A204.1 (cell line): Measurements from ENCODE around the gene SCN5A.
A peak's percentile ranks its signal among the peaks of the same experiment; 100 is the strongest.

ENCODE experiments used
- FAIRE-seq: peaks from 2 replicates; lab custom pipeline; 2012; peaks lifted over from hg19 to GRCh38; lab: Jason Lieb, UNC

SCN5A gene

DNA sequence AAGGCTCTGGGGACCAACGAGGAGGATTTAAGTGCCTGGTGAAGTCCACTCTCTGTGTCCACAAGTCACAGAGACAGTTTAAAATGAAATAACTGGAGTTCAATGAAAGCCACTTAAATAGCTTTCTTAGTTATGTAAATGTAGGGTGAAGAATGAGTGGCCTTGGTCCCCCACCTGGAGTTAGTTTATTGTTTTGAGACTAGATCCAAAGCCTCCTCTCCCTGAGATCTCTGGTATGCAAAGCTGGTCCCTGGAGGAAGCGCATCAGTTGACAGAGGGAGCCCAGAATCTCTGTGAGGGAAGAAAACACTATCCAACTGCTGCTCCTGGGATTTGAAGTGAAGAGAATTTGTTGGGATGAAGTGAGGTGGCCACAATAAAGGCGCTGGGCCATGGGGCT, 112.8 kb downstream of the SCN5A start:
- FAIRE-seq = no peak

DNA sequence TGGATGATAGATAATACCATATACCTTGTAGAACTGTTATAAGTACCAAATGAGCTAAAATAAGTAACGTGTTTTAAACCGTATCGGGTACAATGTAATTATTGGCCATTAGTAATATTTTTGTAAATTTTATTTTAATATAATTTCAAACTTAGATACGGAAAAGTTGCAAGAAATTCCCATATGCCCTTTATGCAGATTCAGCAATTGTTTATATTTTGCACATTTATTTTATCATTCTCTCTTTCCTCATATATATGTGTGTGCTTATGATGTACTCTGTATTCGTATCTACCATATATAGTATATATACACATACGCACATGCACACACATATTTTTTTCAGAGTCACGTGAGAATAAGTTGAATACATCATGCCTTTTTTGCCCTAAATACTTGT, 114.9 kb downstream of the SCN5A start:
- no peak for FAIRE-seq

DNA sequence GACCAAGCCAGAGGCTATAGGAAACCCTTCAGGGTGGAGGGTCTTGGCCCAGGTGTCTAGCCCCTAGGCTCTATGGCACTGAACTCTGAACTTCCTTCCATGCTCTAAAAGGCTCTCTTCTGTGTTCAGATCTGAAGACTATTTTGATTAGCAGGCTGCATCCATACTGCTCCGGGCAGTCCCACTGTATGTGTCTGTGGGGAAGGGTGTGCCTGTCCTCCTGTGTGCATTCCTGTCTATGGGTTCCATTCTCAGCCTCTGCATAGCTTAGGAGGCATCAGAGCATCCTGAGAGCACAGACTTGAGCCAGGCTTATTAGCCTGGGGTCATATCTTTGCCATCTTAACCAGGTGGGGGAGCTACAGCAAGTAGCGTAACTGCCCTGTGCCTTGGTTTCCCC, 115.3 kb downstream of the SCN5A start:
- FAIRE-seq = no peak

DNA sequence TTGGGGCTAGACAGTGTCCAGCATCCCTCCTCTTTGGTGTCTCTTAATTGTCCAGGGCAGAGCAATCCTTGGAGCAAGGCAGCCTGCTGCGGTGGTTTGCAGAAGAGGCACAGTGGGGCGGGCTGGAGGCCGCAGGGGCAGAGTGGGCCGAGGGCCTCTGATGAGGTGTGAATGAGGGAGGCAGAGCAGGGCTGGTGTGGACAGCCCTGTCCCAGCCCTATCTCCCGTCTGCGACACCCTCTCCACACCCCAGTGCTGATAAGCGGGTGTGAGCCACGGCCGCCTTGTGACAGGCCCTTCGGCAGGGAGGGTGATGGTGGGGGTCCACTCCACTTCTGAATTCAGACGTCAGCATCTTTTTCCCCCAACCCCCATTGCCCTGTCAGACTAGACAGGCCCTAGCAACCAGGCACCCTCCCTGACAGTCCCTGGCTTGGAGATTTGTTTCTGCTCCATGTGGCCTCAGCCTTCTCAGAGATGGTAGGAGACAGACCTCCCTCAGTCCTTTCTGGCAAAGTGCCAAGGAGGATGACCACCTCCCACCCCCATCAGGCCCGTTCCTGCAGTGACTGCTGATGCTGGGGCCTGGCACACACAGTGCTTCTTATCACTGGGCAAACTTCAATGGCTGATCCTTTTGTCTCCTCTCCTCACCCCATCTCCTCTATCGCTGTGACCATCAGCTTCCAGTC, 116.1 kb downstream of the SCN5A start:
- FAIRE-seq = no peak

DNA sequence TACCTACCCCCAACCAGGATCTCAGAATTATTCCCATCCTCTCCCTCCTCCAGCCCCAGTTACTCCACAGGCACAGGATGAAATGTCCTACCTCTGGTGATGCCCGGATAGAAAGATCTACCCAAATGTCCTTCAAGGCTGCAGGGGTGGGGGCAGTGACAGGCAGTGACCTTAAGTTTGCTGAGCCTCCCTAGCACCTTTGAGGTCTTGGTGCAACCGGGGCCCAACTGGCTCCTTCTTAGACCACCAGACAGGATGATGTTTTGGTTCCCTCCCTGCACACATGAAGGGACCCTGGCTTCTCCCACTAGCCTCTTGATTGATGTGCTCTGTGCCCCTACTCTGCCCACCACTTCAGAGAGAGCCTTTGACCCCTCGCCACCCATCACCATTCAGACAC, 117.0 kb downstream of the SCN5A start:
- no peak for FAIRE-seq

DNA sequence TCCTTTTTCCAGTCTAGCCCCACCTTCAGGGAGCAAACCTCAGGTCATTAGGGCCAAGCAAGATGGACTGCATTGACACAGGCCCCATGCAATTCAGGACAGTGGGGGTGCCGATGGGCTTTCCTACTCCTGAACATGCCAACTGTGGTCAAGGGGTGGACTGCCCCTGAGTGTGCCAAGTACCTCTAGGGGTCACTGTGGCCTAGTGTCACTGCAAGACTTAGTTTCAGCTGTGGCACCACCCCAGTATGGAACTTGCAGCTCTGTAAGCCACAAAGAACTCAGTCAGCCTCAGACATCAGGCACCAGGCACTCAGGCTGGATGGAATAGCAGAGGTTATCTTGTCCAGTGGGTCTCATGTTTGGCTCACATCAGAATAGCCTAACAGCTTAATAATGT, 121.0 kb downstream of the SCN5A start:
- no peak for FAIRE-seq

DNA sequence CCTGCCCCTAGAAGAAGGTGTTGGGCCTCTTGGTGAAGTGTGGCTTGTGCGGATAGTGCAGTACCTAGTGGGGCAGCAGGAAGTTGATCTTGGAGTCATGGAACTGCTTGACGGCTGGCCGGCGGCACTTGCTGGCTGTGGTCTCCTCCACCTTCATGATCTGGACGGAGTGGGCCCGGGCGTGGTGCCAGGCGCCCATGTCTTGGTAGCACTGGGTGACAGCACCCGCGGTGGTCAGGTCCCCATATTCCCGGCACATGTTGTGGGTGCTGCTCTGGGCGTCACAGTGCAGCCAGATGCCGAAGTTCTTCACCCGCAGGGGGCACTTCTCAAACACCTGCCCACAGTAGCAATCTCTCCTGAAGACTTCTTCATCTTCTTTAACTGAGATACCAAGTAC, 122.7 kb downstream of the SCN5A start:
- FAIRE-seq = no peak

DNA sequence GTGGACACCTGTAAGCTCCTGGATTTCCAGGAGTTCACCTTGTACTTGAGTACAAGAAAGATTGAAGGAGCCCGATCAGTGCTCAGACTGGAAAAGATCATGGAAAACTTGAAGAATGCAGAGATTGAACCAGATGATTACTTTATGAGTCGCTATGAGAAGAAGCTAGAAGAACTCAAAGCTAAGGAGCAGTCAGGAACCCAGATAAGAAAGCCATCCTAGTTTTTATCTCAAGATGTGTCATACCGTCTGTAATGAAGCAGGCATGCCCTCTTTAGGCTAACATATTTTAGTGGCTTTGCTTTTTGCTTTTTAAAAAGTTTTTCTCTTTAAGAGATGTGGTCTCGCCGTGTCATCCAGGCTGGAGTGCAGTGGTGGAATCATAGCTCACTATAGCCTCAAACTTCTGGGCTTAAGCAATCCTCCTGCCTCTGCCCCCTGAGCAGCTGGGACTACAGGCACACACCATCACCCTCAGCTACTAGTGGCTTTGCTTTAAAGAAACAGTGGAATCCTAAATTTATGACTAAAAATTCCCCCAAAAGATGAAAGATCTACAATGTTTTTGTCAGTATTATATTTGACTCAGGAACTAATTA, 125.2 kb downstream of the SCN5A start:
- no peak for FAIRE-seq

DNA sequence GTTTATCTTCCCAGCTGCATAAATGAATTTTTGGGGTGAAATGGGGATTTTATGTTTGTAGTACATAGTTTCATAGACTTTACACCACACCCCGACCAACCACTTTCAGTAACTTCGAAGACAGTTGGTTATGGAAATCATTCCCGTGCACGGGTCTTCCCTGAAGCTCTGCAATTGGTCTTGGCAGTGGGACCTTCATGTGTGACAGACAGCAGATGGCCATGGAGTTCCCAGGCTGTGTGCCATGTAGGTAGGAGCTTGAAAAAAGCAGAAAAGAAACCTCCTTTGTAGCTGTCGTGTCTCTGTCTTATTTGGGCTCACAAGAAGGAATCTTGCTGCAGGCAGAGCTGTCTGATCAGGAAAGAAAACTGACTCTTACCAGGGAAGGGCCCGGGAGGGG, 127.5 kb downstream of the SCN5A start:
- FAIRE-seq = no peak

DNA sequence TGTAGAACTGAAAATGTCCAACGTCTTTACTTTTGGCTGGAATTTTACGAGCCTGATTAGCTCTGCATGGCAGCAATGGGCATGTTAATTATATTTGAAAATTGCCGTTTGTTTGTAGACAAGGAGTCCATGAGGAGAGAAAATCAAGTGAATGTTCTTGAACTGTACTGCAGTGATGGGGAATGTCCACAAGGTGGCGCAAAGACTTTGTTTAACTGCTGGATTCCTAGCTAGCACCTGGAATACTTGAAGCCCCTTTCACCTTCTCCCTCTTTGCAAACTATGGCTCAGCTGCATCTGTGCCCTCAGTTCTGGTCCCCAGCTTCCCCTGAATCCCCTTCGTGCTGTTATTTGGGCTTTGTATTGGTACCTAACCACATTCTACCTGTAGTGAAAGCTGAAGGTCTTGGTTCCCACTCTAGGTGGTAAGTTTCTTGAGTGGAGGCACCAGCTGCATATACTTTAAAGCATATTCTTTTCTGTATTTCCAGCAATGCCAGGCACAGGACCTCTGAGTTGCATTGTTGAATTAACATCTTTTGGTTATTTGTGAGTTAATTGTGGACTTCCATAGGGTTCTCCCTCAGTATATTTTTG, 128.0 kb downstream of the SCN5A start:
- peak; percentile 75 for FAIRE-seq

DNA sequence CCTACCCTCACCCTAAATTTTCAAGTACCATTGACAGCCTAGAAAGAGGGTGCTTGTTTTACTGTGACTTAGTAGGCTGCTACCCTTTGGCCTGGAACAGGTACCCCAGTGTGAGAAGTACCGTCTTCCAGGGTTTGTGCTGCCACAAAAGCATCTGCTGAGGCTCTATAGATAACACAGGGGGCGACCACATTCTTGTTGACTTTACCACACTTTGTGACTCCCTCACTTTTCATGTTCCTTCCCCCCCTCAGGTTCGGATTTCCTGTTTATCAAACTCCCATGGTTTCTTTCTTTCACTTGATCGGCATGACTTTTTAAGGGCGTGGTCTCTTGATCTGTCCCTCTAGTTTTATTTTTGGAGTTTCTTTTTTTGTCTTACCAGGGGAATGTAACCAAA, 129.8 kb downstream of the SCN5A start:
- no peak for FAIRE-seq

DNA sequence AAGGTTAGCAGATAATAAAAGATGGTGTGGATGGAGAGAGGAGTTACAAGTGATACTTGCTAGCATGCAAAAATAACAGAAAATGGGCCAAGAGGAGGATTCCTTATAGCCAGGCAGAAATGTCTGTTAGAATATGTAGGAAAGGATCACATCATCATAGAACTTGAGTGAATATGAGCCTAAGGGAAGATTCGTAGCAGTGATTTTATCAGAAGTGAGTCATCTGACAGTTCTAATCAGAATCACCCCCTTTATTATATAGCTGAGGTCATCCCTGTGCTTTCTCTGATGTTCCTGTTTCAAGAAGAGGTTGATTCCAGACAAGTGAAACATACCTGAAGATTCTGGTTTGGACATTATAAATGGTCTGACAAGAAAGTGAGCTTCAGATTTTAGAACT, 130.5 kb downstream of the SCN5A start:
- no peak for FAIRE-seq

DNA sequence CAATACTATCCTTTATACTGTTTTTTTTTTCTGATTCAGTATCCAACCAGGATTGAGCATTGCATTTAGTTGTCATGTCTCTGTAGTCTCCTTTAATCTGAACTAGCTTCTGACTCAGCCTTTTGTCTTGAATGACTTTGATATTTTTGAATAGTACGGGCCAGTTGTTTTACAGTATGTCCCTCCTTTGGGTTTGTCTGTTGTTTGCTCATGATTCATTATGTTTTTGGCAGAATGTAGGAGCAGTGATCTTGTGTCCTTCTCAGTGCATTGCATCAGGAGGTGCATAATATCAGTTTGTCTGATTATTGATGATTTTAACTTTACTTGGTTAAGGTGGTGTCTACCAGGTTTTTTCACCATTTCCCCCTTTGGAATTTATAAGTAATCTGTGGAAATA, 132.8 kb downstream of the SCN5A start:
- FAIRE-seq = no peak

DNA sequence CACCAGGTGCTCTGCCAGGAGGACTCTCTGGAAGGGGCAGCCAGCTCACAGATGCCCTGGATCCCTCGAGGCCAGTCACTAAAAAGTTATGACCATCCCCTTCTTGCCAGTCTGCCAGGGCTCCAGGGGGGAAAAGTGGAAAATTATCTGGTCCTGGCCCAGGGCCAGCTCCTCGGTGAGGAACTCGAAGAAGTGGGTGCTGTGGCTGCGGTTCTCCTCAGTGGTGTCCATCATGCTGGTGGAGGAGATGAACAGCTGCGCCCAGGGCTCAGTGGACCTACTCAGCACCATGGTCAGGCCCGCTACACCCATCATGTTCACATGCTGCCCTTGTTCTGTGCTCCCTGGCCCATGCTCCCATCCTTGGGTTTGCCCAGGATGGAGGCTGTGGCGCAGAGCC, 134.1 kb downstream of the SCN5A start:
- FAIRE-seq = no peak

DNA sequence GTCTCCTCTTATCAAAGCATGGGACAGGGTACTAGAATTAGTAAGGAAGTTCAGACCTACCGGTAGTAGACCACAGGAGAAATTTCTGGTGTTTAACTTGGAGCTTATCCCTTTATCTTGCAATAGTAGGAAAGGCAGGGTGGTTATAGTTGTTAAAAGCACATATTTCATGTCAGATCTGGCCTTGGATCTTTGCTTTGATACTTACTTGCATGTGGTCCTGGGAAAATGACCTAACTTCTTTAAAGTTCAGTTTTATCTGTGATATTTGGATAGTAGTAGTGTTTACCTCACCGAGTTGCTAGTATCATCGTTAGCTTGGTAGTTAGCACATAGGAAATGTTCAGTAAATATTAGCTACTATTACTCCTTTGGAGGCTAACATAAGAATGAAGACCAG, 137.9 kb downstream of the SCN5A start:
- no peak for FAIRE-seq

DNA sequence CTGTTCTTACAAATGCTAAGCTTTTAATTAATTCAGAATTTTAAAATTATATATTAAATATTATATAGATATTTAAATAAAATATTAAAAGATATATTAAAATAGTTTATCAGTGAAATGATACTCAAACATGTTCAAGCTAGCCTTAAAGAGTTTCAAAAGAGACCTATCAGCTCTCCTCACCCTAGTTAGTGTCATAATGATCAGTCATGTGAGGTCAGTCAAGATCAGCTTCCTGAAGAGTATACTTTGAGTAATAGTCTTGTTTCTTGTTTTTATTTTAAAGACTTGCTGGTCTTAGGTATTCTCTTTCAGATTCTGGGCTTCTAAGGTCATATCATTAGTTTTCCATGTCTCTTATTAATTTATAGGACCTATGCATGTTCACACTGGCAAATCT, 138.9 kb downstream of the SCN5A start:
- FAIRE-seq = no peak

DNA sequence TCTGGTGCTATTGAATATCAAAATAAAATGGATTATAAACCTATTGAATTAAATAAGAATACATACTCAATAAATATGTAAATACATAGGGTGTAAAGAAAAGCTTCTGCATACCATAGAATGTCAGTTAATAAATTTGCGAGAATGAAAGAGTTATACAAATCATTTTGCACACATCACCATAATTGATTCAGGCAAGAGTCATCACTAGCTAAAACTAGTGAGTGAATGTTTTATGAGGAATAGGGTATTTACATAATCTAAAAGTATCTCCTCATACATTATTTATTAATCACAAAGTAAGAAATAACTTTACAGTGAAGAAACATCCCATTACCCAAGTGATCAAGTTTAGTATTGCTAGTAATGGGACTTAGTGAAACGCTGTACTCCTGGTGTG, 139.8 kb downstream of the SCN5A start:
- FAIRE-seq = no peak

DNA sequence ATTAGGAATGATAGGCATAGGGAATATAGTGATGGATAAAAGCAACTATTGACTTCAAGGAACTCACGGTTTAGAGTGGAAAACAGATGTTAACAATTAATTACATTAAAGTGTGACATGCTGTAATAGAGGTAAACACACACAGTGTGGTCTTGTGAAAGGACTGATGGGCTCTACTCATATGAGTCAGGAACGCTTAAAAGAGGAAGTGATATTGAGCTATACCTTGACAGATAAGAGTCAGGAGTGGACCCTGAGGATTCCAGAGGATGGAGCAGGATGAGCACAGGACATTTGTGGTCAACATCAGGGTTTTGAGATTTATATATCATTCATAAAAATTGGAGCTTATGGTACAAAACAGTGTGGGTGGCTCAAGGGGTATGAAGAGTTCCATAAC, 142.4 kb downstream of the SCN5A start:
- no peak for FAIRE-seq

DNA sequence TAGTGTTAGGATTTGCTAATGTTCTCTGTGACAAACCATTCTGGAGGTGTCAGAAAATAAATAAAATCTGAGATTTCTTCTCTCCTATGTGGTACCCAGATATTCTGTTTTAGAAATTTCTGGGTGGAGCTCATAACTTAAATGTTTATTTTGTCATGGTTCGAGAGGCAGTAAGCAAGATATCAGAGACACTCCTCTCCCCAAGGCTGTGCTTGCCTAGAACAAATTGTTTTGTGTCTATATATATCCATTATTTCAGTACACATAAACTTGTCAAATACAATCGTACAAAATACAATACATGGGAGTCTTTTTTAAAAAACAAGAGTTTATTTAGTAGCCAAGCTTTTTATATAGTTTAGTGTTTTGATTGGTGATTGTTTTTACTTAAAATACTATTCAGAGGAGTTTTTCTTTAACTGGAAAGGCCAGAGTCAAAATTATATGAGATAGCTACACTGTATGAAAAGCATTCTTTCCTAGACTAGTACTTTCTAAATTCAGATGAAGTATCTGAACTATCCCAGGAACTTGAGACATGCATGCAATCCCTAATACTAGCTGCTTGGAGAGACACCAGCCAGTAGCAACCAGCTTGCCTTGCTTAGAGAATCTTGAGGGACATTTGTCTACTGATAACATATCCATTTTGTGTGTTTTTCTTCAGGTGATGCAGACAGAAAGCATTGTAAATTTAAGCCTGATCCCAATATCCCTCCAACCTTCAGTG, 148.6 kb downstream of the SCN5A start:
- no peak for FAIRE-seq
